HG02870 (cell line): ENCODE results near the gene ZNF428.

Experiments used
- ATAC-seq: cut with Tn5 transposase; IDR thresholded peaks from one replicate; pipeline ENCODE4 v1.9.1; 2021; ENCODE audit warnings: mild to moderate bottlenecking, moderate library complexity; ENCODE audit not compliant: unreplicated experiment

ZNF428 gene

GRCh38 chr19:43569657-43570056 lies 49.8 kb downstream of the ZNF428 start:
- no peak for ATAC-seq

- no peak for ATAC-seq
Measured at GRCh38 chr19:43564800-43565199, 54.6 kb downstream of the ZNF428 start.

- no peak for ATAC-seq
Measured at GRCh38 chr19:43563816-43564457, 55.5 kb downstream of the ZNF428 start.

GRCh38 chr19:43562698-43563241 lies 56.7 kb downstream of the ZNF428 start:
- no peak for ATAC-seq

GRCh38 chr19:43562226-43562697 lies 57.2 kb downstream of the ZNF428 start:
- ATAC-seq, result no peak

- ATAC-seq, result no peak
Measured at GRCh38 chr19:43561139-43561970, 58.1 kb downstream of the ZNF428 start.

GRCh38 chr19:43560687-43561086 lies 58.7 kb downstream of the ZNF428 start:
- no peak for ATAC-seq
